ENCODE results near the gene ZNF441. TPM values are rescaled to one million over a fixed set of nuclear protein-coding genes. Genes with fewer than 3 reads are reported as not detected.

The ZNF441 gene
- total and polyA plus RNA-seq, 2 of the 13 experiments (the other 11 are each of a cell fraction or from before 2014, with no cell fraction given): 2.8 to 10.0 TPM

DNA sequence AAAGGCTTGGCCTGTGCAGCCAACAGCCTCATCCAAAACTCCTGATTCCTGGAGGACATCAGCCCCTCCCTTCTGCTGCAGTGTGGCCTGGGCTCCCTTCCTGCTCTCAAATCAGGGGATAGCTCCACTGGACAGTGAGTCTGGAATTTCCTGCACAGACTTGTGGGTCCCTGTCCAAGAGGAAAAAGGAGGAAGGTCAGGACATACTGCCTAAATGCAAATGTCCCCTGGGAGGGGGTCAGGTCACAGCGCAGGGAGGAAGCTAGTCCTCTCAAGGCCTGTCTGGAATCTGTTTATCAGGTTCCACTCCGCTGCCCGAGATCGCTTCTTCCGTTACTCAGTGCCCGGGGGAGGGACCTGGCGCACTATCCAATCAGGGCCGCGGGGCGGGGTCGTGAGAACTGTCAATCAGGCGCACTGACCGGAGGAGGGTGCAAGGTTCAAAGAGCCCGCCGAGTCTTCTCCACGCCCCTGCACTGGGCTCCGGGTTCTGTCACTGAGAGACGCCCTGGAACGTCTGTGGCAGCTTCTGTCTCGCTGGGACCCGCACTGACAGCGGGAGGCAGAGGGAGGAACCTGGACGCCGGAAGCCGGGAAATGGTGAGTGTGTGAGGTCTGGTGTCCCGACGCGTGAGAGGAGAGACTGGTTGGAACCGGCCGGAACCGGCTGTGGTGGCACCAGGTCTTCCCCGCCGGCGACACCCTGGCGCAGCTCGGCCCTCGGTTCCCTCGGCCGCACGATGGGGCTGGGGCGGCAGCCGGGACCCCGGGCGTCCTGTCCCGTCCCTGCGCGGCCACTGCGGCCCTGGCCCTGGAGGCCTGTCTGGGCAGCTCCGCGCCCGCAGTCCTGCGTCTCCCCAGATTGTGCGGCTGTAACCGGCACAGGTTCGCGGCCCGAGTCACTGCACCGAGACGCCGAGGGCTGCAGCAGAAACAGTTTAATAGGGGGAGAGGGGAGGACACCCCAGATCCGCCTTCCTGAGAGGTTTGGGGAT is at the start of gene ZNF441 (continued):
- TF ChIP-seq ATF7 (IDR thresholded peaks at IDR 0.05): no peak
- 0 out of 2 replicates have a peak, but pooled peaks have one; percentile 63 for TF ChIP-seq ATF7 (CRISPR knock-in tag; IDR thresholded peaks at IDR 0.05)
- no peak for TF ChIP-seq ZNF678 (CRISPR knock-in tag; IDR thresholded peaks at IDR 0.05)
- 0 out of 2 replicates have a peak, but pooled peaks have one; percentile 50 for TF ChIP-seq ZNF124 (CRISPR knock-in tag; IDR thresholded peaks at IDR 0.05)
- TF ChIP-seq ZC3H4 (CRISPR knock-in tag; IDR thresholded peaks at IDR 0.05; ENCODE audit: borderline replicate concordance): no peak
- TF ChIP-seq NRL (CRISPR knock-in tag; IDR thresholded peaks at IDR 0.05; ENCODE audit: borderline replicate concordance): no peak; the same call in 1 of the 2 replicates
- no peak for TF ChIP-seq KLF12 (CRISPR knock-in tag; IDR thresholded peaks at IDR 0.05; ENCODE audit: borderline replicate concordance)
- TF ChIP-seq ZBTB1 (CRISPR knock-in tag; IDR thresholded peaks at IDR 0.05; ENCODE audit: borderline replicate concordance): no peak
- no peak for TF ChIP-seq NFE2 (CRISPR knock-in tag; IDR thresholded peaks at IDR 0.05)
- peak; percentile 57; the same call in 1 of the 2 replicates for TF ChIP-seq ZNF782 (CRISPR knock-in tag; IDR thresholded peaks at IDR 0.05; ENCODE audit: borderline replicate concordance)
- TF ChIP-seq SPEN (CRISPR knock-in tag; IDR thresholded peaks at IDR 0.05; ENCODE audit: low read depth): peak; percentile 81
- TF ChIP-seq ZNF563 (CRISPR knock-in tag; IDR thresholded peaks at IDR 0.05): peak; percentile 36; the same call in 1 of the 2 replicates
- TF ChIP-seq, protein P1, sequence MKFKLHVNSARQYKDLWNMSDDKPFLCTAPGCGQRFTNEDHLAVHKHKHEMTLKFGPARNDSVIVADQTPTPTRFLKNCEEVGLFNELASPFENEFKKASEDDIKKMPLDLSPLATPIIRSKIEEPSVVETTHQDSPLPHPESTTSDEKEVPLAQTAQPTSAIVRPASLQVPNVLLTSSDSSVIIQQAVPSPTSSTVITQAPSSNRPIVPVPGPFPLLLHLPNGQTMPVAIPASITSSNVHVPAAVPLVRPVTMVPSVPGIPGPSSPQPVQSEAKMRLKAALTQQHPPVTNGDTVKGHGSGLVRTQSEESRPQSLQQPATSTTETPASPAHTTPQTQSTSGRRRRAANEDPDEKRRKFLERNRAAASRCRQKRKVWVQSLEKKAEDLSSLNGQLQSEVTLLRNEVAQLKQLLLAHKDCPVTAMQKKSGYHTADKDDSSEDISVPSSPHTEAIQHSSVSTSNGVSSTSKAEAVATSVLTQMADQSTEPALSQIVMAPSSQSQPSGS (CRISPR knock-in tag; IDR thresholded peaks at IDR 0.05): peak; percentile 71
- no peak for TF ChIP-seq ZNF567 (CRISPR knock-in tag; IDR thresholded peaks at IDR 0.05; ENCODE audit: borderline replicate concordance)
- TF ChIP-seq RFX3 (CRISPR knock-in tag; IDR thresholded peaks at IDR 0.05): no peak
- TF ChIP-seq HOXA3 (CRISPR knock-in tag; IDR thresholded peaks at IDR 0.05): 0 out of 2 replicates have a peak, but pooled peaks have one; percentile 14
- TF ChIP-seq XRCC5 (optimal IDR thresholded peaks at IDR 0.05; ENCODE audit: low read length): peak; percentile 32
- TF ChIP-seq ZNF510 (CRISPR knock-in tag; IDR thresholded peaks at IDR 0.05; ENCODE audit: low read depth): peak; percentile 74; the same call in 1 of the 2 replicates
- TF ChIP-seq ZNF343 (CRISPR knock-in tag; IDR thresholded peaks at IDR 0.05): peak; percentile 1; the same call in 1 of the 2 replicates
- peak; percentile 62 for TF ChIP-seq TBX2 (CRISPR knock-in tag; IDR thresholded peaks at IDR 0.05; ENCODE audit: borderline replicate concordance)
- TF ChIP-seq TCF7L2 (IDR thresholded peaks at IDR 0.05; ENCODE audit: low read depth, low read length): peak; percentile 54; the same call in 1 of the 2 replicates
- TF ChIP-seq ZNF772 (CRISPR knock-in tag; IDR thresholded peaks at IDR 0.05): peak; percentile 40
- TF ChIP-seq, protein P2, sequence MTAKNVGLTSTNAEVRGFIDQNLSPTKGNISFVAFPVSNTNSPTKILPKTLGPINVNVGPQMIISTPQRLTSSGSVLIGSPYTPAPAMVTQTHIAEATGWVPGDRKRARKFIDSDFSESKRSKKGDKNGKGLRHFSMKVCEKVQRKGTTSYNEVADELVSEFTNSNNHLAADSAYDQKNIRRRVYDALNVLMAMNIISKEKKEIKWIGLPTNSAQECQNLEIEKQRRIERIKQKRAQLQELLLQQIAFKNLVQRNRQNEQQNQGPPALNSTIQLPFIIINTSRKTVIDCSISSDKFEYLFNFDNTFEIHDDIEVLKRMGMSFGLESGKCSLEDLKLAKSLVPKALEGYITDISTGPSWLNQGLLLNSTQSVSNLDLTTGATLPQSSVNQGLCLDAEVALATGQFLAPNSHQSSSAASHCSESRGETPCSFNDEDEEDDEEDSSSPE (CRISPR knock-in tag; IDR thresholded peaks at IDR 0.05): peak; percentile 82
- TF ChIP-seq, protein P3, sequence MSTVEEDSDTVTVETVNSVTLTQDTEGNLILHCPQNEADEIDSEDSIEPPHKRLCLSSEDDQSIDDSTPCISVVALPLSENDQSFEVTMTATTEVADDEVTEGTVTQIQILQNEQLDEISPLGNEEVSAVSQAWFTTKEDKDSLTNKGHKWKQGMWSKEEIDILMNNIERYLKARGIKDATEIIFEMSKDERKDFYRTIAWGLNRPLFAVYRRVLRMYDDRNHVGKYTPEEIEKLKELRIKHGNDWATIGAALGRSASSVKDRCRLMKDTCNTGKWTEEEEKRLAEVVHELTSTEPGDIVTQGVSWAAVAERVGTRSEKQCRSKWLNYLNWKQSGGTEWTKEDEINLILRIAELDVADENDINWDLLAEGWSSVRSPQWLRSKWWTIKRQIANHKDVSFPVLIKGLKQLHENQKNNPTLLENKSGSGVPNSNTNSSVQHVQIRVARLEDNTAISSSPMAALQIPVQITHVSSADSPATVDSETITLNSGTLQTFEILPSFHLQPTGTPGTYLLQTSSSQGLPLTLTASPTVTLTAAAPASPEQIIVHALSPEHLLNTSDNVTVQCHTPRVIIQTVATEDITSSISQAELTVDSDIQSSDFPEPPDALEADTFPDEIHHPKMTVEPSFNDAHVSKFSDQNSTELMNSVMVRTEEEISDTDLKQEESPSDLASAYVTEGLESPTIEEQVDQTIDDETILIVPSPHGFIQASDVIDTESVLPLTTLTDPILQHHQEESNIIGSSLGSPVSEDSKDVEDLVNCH (CRISPR knock-in tag; IDR thresholded peaks at IDR 0.05): no peak
- peak; percentile 20; the same call in 1 of the 2 replicates for TF ChIP-seq ZBTB42 (CRISPR knock-in tag; IDR thresholded peaks at IDR 0.05)
- TF ChIP-seq ZNF205 (CRISPR knock-in tag; IDR thresholded peaks at IDR 0.05): 0 out of 2 replicates have a peak, but pooled peaks have one; percentile 15

Measured in HepG2 (cell line).